IMR-90 (cell line): ENCODE data around the gene SLC15A3. TPM values are rescaled to one million over a fixed set of nuclear protein-coding genes. Genes with fewer than 3 reads are reported as not detected.

Experiments
- BHLHE40 ChIP-seq: fragments of 150-350 bp; IDR thresholded peaks from 2 replicates; pipeline ENCODE4 v1.6.1; 2016; ENCODE audit warnings: mild to moderate bottlenecking, low read depth, low read length
- MAFK ChIP-seq: IDR thresholded peaks from 2 replicates; pipeline ENCODE4 v1.6.1; 2012; ENCODE audit warnings: low read depth, low read length, improper control_type of control experiment
- polyA plus RNA-seq, 3 experiments: library from polyadenylated mRNA; depleted of rRNA; stranded (reverse); fragments of >200 nt; gene quantifications; 2 replicates each; pipeline ENCODE4 v1.2.3, GENCODE V29; 2012; ENCODE audit warnings: low replicate concordance in 1 of 3
- total RNA-seq: library from RNA; depleted of rRNA; stranded (reverse); fragments of >200 nt; gene quantifications from 2 replicates; pipeline ENCODE4 v1.2.3, GENCODE V29; 2012

The SLC15A3 gene
- total and polyA plus RNA-seq, 2 of the 4 experiments (the other 2 are of a cell fraction): 3.2 to 4.4 TPM

DNA sequence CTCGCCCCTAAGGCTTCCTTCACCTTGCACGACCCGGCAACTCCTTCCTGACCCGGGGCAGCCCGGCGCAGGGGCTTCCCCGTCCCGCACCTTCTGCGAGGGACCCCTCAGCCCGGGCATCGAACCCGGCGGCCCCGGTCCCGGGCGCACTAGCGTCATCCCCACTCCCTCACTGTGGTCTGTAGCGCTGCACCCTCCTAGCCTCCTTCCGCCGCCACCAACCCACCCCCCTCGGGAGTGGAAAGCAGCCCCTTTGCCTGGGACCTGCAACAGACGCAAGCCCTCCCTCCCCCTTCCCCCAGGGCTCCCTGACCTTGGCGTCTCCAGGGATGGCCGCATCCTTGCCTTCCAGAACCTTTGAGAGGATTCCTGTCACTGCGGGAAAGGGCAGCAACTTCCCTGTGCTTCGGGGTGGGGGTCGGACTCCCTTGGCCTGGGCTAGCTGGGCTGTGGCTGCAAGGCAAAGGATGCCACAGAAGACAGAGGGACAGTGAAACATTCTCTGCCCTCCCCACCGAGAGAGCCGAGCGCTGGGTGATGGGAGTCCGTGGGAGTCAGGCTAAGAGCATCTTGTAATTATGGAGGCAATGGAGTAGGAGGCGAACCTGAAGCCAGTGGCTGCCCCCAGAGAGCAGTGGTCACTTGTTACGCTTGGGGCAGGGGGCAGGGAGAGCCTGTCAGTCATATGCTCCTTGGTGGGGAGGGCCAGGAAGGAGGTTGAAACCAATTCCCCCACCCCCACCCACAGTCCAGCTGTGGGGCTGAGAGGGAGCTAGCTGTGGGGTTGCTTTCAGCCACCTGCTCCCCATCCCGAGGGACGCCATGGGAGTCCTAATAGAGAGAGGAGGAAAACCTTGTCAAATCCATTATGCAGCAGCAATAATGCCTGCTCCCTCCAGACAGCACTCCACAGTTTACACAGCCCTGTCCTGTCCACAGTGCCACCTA is 26.8 kb downstream of the SLC15A3 start (continued):
- TF ChIP-seq MAFK (no peak), BHLHE40 (no peak)
